ENCODE results near the gene STAG3.
"Not testable (repeated sequence)": the region's sequence is repeated elsewhere in the genome, so short reads cannot be mapped to it uniquely, and the experiment has no call there.

DNA sequence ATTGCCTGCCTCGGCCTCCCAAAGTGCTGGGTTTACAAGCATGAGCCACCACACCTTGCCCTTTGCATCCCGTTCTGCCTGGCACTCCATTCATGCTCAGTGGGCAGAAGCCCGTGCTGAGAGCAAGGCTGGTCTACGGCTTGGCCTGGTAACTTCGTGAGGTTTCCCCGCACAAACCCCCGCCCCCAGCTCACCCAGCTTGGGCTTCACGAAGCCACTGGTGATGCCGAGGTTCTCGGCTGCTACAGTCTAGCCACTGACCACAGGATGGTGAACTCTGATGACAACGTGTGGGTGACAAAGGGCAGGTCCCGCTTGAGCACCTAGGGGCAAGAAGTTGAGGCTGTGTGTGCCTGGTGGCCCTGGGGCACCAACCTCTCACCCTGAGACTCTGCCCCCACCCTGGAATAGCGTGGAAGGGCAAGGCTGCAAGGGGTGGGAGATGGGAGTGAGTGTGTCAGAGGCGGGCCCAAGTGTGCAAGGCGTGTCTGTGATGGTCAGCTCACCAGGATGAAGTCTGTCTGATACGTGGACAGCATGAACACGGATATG lies 45.7 kb downstream of the STAG3 start:
- TF ChIP-seq, protein P1, sequence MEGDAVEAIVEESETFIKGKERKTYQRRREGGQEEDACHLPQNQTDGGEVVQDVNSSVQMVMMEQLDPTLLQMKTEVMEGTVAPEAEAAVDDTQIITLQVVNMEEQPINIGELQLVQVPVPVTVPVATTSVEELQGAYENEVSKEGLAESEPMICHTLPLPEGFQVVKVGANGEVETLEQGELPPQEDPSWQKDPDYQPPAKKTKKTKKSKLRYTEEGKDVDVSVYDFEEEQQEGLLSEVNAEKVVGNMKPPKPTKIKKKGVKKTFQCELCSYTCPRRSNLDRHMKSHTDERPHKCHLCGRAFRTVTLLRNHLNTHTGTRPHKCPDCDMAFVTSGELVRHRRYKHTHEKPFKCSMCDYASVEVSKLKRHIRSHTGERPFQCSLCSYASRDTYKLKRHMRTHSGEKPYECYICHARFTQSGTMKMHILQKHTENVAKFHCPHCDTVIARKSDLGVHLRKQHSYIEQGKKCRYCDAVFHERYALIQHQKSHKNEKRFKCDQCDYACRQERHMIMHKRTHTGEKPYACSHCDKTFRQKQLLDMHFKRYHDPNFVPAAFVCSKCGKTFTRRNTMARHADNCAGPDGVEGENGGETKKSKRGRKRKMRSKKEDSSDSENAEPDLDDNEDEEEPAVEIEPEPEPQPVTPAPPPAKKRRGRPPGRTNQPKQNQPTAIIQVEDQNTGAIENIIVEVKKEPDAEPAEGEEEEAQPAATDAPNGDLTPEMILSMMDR (IDR thresholded peaks at IDR 0.05) = not testable (repeated sequence)
- TF ChIP-seq POLR2A (IDR thresholded peaks at IDR 0.05) = not testable (repeated sequence)
